HAP-1 (cell line): ENCODE data around the gene RFX4.

Experiments
- DNase-seq, 2 experiments: peaks; one replicate each; pipeline ENCODE4 v3.0.0-alpha.2; 2016 to 2020; ENCODE audit warnings: low spot score in 2 of 2
- H3K27me3 ChIP-seq: fragments of 250-450 bp; sonication (Bioruptor Pico); 2 replicates; pipeline ENCODE4 v1.5.1; 2020; ENCODE audit warnings: low read depth, mild to moderate bottlenecking, moderate library complexity
- H3K36me3 ChIP-seq: fragments of 250-450 bp; sonication (Bioruptor Pico); replicated peaks from 2 replicates; pipeline ENCODE4 v1.5.1; 2020; ENCODE audit warnings: mild to moderate bottlenecking
- H3K4me1 ChIP-seq: fragments of 250-450 bp; sonication (Bioruptor Pico); 2 replicates; pipeline ENCODE4 v1.5.1; 2020; ENCODE audit warnings: mild to moderate bottlenecking
- H3K4me3 ChIP-seq: fragments of 250-450 bp; sonication (Bioruptor Pico); 2 replicates; pipeline ENCODE4 v1.5.1; 2020; ENCODE audit warnings: mild to moderate bottlenecking, moderate library complexity
- H3K9me3 ChIP-seq: fragments of 250-450 bp; sonication (Bioruptor Pico); 2 replicates; pipeline ENCODE4 v1.5.1; 2020; ENCODE audit warnings: mild to moderate bottlenecking, moderate library complexity
- in situ Hi-C: fragments of 300-500 bp; cut with MboI; formaldehyde crosslinking; loops from 3 replicates; pipeline ENCODE4 v1.14.3; 2020; ENCODE audit warnings: low sequenced_read_pairs, inconsistent platforms, mixed read lengths

The RFX4 gene

DNA sequence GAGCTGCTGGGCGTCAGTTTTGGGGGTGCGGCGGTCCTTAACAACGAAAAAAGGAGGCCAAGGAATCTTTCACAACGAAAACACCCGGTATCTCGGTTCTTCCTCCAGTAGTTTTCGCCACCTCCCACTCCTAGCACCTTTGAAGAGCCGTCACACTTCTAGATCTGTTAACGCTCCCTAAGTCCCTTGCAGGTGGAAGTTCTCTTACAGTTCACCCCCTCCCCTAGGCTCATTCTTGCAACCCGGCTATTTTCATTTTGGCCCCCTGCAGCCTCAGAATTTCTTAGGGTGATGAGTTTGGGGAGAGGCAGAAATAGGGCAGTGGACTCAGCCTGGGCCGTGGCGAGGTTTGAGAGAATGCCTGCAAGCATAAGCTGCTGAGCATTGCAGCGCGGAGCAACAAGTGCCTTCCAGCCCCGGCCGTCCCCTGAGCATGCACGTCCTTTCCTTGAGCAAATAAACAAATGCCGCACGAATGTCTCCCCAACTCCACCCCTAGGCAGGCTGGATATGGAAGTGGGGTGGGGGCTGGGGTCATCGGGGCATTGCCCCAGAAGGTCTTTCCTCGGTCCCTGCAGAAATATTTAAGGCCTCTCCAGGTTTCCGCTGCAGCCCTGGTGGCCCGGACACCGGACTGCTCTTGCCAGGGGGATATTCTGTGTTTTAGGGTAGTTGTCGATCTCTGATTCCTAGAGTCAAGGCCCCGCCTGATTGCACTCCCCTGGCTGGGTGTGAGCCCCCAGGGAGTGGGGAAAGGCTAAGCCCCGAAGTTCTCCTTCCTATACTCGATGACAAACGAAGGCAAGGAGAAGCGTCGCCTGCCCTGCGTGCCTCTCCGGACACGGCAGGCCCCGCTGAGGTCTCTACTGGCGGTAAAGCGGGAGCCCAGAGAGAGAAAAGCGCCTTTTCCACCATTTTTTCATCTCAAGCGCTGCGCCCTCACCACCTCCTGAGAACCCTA lies 1.6 kb downstream of the RFX4 start:
- no peaks in the 10 kb centered on the region for H3K27me3 ChIP-seq
- no peaks in the 10 kb centered on the region for H3K9me3 ChIP-seq
- H3K36me3 ChIP-seq, result no peaks in the 10 kb centered on the region
- in situ Hi-C loops, result no loop called here
- H3K4me1 ChIP-seq, result peaks cover 22% of the 10 kb centered on the region
- DNase-seq, result peak in 1 of 2 experiments; percentile 47
- peak overlapping the region; percentile 62 for H3K4me3 ChIP-seq

DNA sequence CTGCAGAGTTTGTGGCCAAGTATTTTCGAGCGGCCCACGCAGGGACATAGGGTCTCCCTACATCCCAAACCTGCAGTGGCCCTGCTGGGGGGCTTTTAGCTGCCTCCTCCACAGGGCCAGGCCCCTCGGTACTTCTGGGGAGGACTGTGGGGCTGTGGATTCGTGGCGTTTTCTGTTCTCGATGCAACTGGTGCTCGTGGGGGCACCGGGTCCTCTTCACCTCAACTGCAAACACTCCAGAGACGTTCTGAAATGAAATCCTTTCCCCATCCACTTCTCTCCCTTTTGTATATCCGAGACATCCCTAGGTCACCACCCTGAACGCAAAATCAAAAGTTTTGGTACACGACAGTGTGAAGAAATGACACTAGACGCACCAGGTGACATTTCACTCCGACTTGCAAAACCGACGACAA lies 2.3 kb downstream of the RFX4 start:
- no peaks in the 10 kb centered on the region for H3K36me3 ChIP-seq
- no peak overlapping the region for H3K4me3 ChIP-seq
- DNase-seq, result no peak
- no peaks in the 10 kb centered on the region for H3K9me3 ChIP-seq
- in situ Hi-C loops, result no loop called here
- H3K27me3 ChIP-seq, result no peaks in the 10 kb centered on the region
- H3K4me1 ChIP-seq, result peaks cover 22% of the 10 kb centered on the region

DNA sequence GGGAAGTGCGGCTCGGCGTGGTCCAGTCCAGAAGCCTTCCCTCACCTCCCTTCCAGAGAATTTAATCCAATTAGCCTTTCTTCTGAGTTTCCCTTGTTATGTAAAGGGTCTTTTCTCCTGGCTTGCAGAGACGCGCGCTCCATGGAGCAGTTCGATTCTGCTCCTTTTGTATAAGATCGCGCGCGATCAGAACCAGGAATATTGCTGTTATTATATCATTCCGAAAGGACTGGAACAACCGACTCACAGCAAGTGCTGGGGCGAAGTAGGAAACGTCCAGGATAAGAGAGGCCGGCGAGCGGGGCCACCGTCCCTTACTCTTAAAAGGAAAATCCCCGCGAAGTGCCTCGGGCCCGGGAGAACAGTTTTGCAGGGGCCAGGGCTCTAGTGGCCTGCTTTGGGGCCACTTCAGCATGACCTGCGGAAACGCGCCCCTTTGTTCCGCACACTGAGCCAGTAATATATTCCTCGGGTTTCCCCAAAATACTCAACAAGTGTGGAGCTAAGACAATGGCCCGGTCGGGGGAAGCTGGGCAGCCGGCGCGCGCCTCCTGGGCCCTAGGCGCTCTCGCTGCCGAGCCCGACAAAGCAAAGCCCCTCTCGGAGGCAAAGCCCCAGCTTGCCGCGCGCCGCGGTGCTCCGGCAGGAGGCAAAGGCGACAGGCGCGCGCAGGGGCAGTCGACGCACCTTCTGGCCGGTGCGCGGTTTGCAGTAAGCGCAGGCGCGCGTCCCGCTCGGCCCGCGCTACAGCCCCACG lies 2.9 kb downstream of the RFX4 start:
- in situ Hi-C loops, result no loop called here
- no peaks in the 10 kb centered on the region for H3K27me3 ChIP-seq
- no peak overlapping the region for H3K4me3 ChIP-seq
- peaks cover 22% of the 10 kb centered on the region for H3K4me1 ChIP-seq
- no peaks in the 10 kb centered on the region for H3K9me3 ChIP-seq
- H3K36me3 ChIP-seq, result no peaks in the 10 kb centered on the region
- DNase-seq, result peak; percentile 39 to 42

DNA sequence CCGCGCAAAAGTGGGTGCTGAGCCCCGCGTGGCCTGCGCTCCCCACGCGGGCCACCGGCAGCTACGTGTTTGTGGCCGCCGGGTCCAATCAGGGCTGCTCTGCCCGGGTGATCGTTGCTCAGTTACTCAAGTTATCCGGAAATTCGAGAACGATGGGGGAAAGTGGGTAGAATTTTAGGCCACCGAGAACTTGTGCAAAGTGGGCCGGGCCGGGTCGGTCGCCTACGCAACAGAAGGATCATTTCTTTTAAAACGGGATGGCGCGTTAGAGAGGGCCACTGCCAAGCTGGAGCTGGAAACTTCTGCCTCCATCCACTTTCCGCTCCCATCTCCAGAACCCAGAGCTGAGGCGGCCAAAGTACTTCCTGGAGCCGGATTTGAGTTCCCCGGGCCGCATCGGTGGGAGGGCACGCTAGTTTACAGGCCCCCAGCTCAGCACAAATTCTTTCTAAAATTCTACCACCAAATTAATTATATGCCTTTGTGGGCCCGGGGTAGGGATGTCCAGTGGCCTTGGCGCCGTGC lies 3.5 kb downstream of the RFX4 start:
- Histone ChIP-seq H3K36me3 (no peaks in the 10 kb centered on the region), H3K4me1 (peaks cover 19% of the 10 kb centered on the region), H3K27me3 (no peaks in the 10 kb centered on the region), H3K9me3 (no peaks in the 10 kb centered on the region), H3K4me3 (no peak overlapping the region)
- in situ Hi-C loops, result no loop called here
- DNase-seq, result no peak

DNA sequence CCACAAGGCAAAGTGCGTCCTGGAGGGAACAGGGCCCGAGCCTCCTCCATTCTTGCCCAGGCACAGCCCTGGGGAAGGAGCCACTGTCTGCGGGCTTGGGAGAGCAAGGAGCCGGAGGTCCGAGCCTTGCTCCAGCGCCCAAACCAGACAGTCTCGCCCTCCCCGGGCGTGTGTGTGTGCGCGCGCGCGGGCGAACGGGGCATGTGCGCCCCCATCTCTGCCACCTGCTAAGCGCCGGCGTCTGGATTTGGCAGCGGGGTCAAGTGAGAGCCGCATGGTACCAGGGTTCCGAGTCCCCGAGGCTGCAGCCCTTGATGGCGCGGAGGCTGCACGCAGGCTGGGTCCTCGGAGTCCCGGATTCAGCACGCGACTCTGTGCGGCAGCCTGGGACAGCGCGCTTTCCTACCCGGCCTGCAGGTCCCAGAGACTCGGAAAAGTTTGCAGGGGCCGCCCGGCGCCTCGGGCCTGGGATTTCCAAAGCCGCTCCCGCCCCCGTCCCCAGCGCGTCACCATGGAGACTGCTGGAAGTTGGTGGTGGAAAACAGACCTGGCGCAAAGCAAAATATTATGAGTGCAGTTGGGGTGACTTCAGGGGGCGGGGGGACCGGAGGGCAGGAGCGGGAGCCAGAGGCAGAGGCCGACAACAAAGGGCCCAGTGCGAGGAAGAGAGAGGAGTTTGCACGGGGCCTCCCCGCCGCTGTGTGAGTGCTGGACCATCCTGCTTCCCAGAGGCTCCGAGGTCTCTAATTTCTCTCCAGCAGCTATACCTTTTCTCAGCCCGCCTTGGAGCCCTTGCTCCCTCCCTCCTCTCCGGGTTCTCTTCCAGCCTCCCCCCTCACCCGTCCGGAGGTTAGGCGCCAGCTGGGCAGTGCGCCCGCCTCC lies 4.2 kb downstream of the RFX4 start:
- no peaks in the 10 kb centered on the region for H3K36me3 ChIP-seq
- peaks cover 17% of the 10 kb centered on the region for H3K4me1 ChIP-seq
- DNase-seq, result no peak
- in situ Hi-C loops, result no loop called here
- H3K4me3 ChIP-seq, result no peak overlapping the region
- H3K9me3 ChIP-seq, result no peaks in the 10 kb centered on the region
- no peaks in the 10 kb centered on the region for H3K27me3 ChIP-seq

DNA sequence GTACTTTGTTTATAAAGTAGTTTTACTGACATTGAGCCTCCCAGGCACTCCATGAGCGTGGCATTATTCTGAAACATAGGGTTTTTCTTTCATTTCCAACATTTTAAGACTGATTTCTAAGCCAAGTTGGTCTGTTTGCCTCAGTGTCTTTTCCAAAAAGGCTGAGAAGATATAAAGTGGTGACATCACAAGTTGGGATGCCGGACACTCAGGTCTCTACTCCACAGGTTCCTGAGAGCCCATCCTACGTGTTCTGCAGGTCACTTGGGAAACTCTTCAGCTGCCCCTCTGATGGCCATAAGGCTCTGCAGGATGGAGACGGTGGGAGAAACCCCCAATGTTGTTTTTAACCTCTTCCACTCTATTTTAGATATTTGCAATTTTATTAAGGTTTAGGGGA lies 6.0 kb downstream of the RFX4 start:
- in situ Hi-C loops, result no loop called here
- no peaks in the 10 kb centered on the region for H3K27me3 ChIP-seq

DNA sequence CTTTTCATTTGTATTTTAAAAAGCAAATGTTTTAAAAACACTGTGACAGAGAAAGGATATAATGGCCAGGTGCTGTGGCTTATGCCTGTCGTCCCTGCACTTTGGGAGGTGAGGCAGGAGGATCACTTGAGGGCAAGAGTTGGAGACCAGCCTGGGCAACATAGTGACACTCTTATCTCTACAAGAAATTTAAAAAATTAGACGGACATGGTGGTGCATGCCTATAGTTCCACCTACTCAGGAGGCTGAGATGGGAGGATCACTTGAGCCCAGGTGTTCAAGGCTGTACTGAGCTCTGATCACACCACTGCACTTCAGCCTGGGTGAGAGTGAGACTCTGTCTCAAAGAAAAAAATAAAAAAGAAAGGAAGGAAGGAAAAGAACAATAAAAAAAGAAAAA lies 7.8 kb downstream of the RFX4 start:
- no peaks in the 10 kb centered on the region for H3K27me3 ChIP-seq
- DNase-seq, result no peak
- peaks cover 8% of the 10 kb centered on the region; the same call in 1 of the 2 replicates for H3K4me1 ChIP-seq
- no peaks in the 10 kb centered on the region for H3K9me3 ChIP-seq
- in situ Hi-C loops, result no loop called here
- no peaks in the 10 kb centered on the region for H3K36me3 ChIP-seq
- H3K4me3 ChIP-seq, result no peak overlapping the region

More for the DNA sequence above, 6.0 kb downstream of the RFX4 start:
- Histone ChIP-seq H3K9me3 (no peaks in the 10 kb centered on the region), H3K4me3 (no peak overlapping the region), H3K36me3 (no peaks in the 10 kb centered on the region), H3K4me1 (peaks cover 14% of the 10 kb centered on the region)
- no peak for DNase-seq

DNA sequence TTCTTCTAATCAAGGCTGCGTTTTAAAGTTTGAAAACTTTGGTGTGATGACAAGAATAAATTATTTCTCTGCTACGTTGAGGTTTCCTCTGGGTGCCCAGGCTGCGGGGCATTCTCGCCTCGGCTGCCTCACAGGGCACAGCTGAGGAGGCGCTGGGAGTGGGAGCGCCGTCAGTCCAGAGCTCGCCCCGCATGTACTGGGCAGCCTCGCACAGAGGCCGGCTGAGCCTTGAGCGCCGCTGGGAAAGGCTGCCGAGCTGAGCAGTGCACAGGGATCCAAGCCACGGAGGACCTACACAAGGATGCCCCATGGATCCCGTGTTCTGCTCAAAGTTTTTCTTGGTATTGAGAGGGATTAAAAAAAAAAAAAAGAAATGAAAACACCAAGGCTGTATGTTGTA lies 11.6 kb downstream of the RFX4 start:
- no peaks in the 10 kb centered on the region for H3K36me3 ChIP-seq
- no peak overlapping the region for H3K4me3 ChIP-seq
- in situ Hi-C loops, result no loop called here
- no peaks in the 10 kb centered on the region for H3K27me3 ChIP-seq
- peaks cover 15% of the 10 kb centered on the region for H3K4me1 ChIP-seq
- no peak for DNase-seq
- H3K9me3 ChIP-seq, result no peaks in the 10 kb centered on the region

DNA sequence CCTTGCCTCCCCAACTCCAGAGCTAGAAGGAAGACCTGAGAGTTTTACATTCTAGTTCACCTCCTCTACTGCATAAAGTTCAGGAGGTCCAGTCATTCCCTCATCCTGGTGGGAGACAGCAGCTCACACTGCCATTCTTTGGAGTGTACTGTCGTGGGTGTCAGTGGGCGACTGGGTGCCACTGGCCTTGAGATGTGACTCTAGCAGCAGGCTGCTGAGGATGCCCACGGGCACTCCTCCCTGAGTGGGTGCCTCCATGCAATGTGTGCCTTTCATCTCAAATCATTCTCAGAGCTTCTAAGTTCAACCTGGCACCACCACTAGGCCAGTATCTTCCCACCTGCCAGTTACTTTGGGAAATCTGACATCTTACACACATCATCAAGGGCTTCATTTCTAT lies 12.5 kb downstream of the RFX4 start:
- Histone ChIP-seq H3K27me3 (no peaks in the 10 kb centered on the region), H3K36me3 (no peaks in the 10 kb centered on the region), H3K4me1 (peaks cover 15% of the 10 kb centered on the region), H3K4me3 (no peak overlapping the region), H3K9me3 (no peaks in the 10 kb centered on the region)
- in situ Hi-C loops, result no loop called here
- DNase-seq, result no peak

DNA sequence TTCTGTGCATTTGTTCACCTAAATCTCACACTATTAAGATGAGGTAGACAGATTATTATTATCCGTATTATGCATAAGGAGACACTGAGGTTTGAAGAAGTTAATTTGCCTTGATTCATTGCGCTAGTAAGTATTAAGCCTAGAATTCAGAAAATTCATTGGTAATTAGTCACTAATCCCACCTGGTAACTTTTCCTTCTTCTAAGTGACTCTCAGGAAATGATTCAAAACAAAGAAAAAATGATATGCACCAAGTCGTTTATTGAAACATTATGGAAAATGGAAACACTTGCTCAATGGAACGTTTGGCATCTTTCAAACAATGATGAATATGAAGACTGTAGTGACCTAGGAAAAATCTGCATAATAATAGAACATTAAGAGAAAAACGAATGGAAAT lies 15.2 kb downstream of the RFX4 start:
- Histone ChIP-seq H3K4me1 (peaks cover 15% of the 10 kb centered on the region), H3K36me3 (no peaks in the 10 kb centered on the region), H3K27me3 (no peaks in the 10 kb centered on the region), H3K9me3 (no peaks in the 10 kb centered on the region), H3K4me3 (no peak overlapping the region)
- in situ Hi-C loops, result no loop called here
- DNase-seq, result peak in 1 of 2 experiments; percentile 59

DNA sequence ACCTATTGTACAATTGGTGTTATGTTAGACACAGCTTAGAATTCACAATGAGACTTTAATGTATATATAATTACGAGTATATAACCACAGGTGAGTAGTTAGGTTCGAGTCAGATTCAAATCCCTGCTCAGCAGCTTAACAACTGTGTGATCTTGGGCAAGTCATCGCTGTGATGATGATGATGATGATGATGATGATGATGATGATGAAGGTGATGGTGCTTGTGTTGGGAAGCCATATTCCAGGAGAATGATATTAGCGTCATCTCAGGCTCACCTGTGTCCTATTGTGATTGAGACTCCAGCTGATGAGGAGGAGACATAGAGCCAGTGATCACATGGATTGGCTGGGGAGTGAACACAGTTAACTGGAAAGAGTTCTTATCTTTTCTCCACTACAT lies 16.5 kb downstream of the RFX4 start:
- Histone ChIP-seq H3K4me3 (no peak overlapping the region), H3K27me3 (no peaks in the 10 kb centered on the region), H3K36me3 (no peaks in the 10 kb centered on the region), H3K4me1 (peaks cover 15% of the 10 kb centered on the region), H3K9me3 (no peaks in the 10 kb centered on the region)
- no peak for DNase-seq
- in situ Hi-C loops, result no loop called here

DNA sequence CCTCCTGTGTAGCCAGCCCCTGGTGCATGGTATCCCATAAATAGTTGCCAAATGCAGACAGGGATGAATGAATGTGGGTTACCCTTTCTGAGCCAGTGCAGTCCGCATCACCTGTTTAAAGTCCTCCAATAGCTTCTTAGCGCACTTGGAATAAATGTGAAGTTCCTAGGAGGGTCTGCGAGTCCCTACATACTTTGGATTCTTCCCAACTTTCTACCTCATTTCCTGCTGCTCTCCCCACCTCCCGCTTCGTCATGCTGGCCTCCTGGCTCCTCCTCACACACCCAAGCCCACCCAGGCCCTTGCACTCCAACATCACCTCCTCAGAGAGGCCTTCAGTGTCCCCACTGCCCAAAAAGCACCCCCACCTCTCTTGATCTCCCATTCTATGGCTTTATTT lies 17.7 kb downstream of the RFX4 start:
- Histone ChIP-seq H3K27me3 (no peaks in the 10 kb centered on the region), H3K4me1 (peaks cover 15% of the 10 kb centered on the region), H3K4me3 (no peak overlapping the region), H3K36me3 (no peaks in the 10 kb centered on the region), H3K9me3 (no peaks in the 10 kb centered on the region)
- DNase-seq, result no peak
- in situ Hi-C loops, result no loop called here

DNA sequence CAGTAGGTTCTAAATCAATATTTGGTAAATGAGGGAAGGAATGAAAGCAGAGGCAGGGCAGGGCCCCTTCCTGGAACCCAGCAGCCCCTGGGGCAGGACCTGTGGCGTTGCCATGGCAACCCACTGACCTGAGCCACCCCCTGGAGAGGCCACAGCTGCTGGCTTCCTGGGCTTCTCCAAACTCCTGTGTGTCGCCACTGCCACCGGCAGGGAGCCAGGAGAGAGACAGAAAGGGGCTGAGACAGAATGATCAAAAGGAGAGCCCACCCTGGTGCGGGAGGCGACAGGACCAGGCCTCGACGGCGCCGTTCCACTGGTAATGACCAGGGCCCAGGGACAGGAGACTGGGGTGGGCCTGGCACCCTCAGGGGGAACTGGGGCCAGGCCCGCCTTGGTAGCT lies 18.2 kb downstream of the RFX4 start:
- Histone ChIP-seq H3K4me1 (peaks cover 15% of the 10 kb centered on the region), H3K27me3 (no peaks in the 10 kb centered on the region), H3K36me3 (no peaks in the 10 kb centered on the region), H3K4me3 (no peak overlapping the region), H3K9me3 (no peaks in the 10 kb centered on the region)
- in situ Hi-C loops, result no loop called here
- DNase-seq, result peak; percentile 13 to 56
